Osteocyte (in vitro differentiated cells): ENCODE results near the gene GPBP1L1. TPM values are rescaled to one million over a fixed set of nuclear protein-coding genes. Genes with fewer than 3 reads are reported as not detected.

Source experiments
- DNase-seq: peaks from one replicate; pipeline ENCODE4 v3.0.0; 2021; ENCODE audit warnings: mixed read lengths; ENCODE audit not compliant: unreplicated experiment; ENCODE audit errors: extremely low spot score
- H3K27ac Mint-ChIP-seq: one replicate; pipeline ENCODE4 v1.8.0; 2021; ENCODE audit warnings: mild to moderate bottlenecking, mixed read lengths; ENCODE audit not compliant: unreplicated experiment
- H3K27me3 Mint-ChIP-seq: one replicate; pipeline ENCODE4 v1.8.0; 2021; ENCODE audit warnings: mixed read lengths; ENCODE audit not compliant: unreplicated experiment
- H3K36me3 Mint-ChIP-seq: one replicate; pipeline ENCODE4 v1.8.0; 2021; ENCODE audit warnings: mixed read lengths; ENCODE audit not compliant: unreplicated experiment
- H3K4me1 Mint-ChIP-seq: one replicate; pipeline ENCODE4 v1.8.0; 2021; ENCODE audit warnings: mixed read lengths; ENCODE audit not compliant: unreplicated experiment
- H3K4me3 Mint-ChIP-seq: one replicate; pipeline ENCODE4 v1.8.0; 2021; ENCODE audit warnings: mild to moderate bottlenecking, moderate library complexity, mixed read lengths; ENCODE audit not compliant: unreplicated experiment
- H3K9me3 Mint-ChIP-seq: one replicate; pipeline ENCODE4 v1.8.0; 2021; ENCODE audit warnings: mixed read lengths; ENCODE audit not compliant: unreplicated experiment
- CTCF ChIP-seq: fragments of 200-600 bp; sonication (generic); IDR thresholded peaks from 2 replicates; pipeline ENCODE4 v1.5.0; 2021; ENCODE audit warnings: antibody characterized with exemption, mild to moderate bottlenecking, moderate library complexity
- total RNA-seq: library from RNA; stranded (reverse); gene quantifications from 2 replicates; pipeline ENCODE4 v1.2.1, GENCODE V29; 2021

Gene GPBP1L1
- total RNA-seq, 1 donor from 2014 or later, result 87.2 TPM

GRCh38 chr1:45635211-45635610 is 51.1 kb downstream of the GPBP1L1 start:
- peaks cover 31% of the 10 kb centered on the region for H3K36me3 Mint-ChIP-seq
- DNase-seq, result no peak
- H3K27me3 Mint-ChIP-seq, result no peaks in the 10 kb centered on the region
- no peaks in the 10 kb centered on the region for H3K9me3 Mint-ChIP-seq
- no peak overlapping the region for H3K27ac Mint-ChIP-seq
- H3K4me3 Mint-ChIP-seq, result no peak overlapping the region
- no peaks in the 10 kb centered on the region for H3K4me1 Mint-ChIP-seq
- TF ChIP-seq CTCF, result no peak

- peaks cover 44% of the 10 kb centered on the region for H3K36me3 Mint-ChIP-seq
- H3K27me3 Mint-ChIP-seq, result no peaks in the 10 kb centered on the region
- no peak for DNase-seq
- H3K4me3 Mint-ChIP-seq, result no peak overlapping the region
- no peaks in the 10 kb centered on the region for H3K4me1 Mint-ChIP-seq
- H3K27ac Mint-ChIP-seq, result no peak overlapping the region
- no peaks in the 10 kb centered on the region for H3K9me3 Mint-ChIP-seq
- TF ChIP-seq CTCF, result no peak
These were observed 55.9 kb downstream of the GPBP1L1 start for GRCh38 chr1:45630429-45630828.

- no peak for DNase-seq
- H3K27ac Mint-ChIP-seq, result no peak overlapping the region
- H3K36me3 Mint-ChIP-seq, result peaks cover 46% of the 10 kb centered on the region
- no peaks in the 10 kb centered on the region for H3K27me3 Mint-ChIP-seq
- H3K4me3 Mint-ChIP-seq, result no peak overlapping the region
- no peak for TF ChIP-seq CTCF
- H3K9me3 Mint-ChIP-seq, result no peaks in the 10 kb centered on the region
- H3K4me1 Mint-ChIP-seq, result no peaks in the 10 kb centered on the region
These were observed 57.3 kb downstream of the GPBP1L1 start for GRCh38 chr1:45629035-45629434.

GRCh38 chr1:45623972-45624371 is 62.4 kb downstream of the GPBP1L1 start, which contains the start of gene CCDC17:
TSS of gene CCDC17 (minus strand) at chr1:45624054. CDS start at chr1:45623909, 145 bp downstream.
- no peak within 1 kb of the TSS for H3K27ac Mint-ChIP-seq

More at GRCh38 chr1:45623972-45624371, 62.4 kb downstream of the GPBP1L1 start, which contains the start of gene CCDC17:
- Mint-ChIP-seq H3K9me3 (no peaks in the 10 kb centered on the region), H3K4me1 (no peaks in the 10 kb centered on the region), H3K27me3 (no peaks in the 10 kb centered on the region), H3K36me3 (peaks cover 24% of the 10 kb centered on the region), H3K4me3 (no peak within 1 kb of the TSS)
- DNase-seq, result no peak
- TF ChIP-seq CTCF, result no peak
